ENCODE results near the gene STIP1. TPM values are rescaled to one million over a fixed set of nuclear protein-coding genes. Genes with fewer than 3 reads are reported as not detected.

STIP1 gene
- total RNA-seq, 1 donor from 2014 or later: 159 TPM

- ATAC-seq (ENCODE audit: low read depth) (peak; percentile 96), DNase-seq (peak; percentile 77)
- TF ChIP-seq, protein P1, sequence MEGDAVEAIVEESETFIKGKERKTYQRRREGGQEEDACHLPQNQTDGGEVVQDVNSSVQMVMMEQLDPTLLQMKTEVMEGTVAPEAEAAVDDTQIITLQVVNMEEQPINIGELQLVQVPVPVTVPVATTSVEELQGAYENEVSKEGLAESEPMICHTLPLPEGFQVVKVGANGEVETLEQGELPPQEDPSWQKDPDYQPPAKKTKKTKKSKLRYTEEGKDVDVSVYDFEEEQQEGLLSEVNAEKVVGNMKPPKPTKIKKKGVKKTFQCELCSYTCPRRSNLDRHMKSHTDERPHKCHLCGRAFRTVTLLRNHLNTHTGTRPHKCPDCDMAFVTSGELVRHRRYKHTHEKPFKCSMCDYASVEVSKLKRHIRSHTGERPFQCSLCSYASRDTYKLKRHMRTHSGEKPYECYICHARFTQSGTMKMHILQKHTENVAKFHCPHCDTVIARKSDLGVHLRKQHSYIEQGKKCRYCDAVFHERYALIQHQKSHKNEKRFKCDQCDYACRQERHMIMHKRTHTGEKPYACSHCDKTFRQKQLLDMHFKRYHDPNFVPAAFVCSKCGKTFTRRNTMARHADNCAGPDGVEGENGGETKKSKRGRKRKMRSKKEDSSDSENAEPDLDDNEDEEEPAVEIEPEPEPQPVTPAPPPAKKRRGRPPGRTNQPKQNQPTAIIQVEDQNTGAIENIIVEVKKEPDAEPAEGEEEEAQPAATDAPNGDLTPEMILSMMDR (IDR thresholded peaks at IDR 0.05): peak; percentile 97
- intact Hi-C loops (cut with micrococcal nuclease): loop anchor here (1.0 kb wide), 3 partner anchors 116 to 316 kb away; no protein-coding TSS in a partner anchor
- no peaks in the 10 kb centered on the region for H3K36me3 Mint-ChIP-seq (ENCODE audit: low read depth)
- no peaks in the 10 kb centered on the region for H3K9me3 Mint-ChIP-seq
- H3K27ac Mint-ChIP-seq: no peak overlapping the region
- peaks cover 3% of the 10 kb centered on the region for H3K4me1 Mint-ChIP-seq
- POLR2A ChIA-PET: no interaction called here
- no peak overlapping the region for H3K4me3 Mint-ChIP-seq
- peaks cover 7% of the 10 kb centered on the region for H3K27me3 Mint-ChIP-seq
- CTCF ChIA-PET: interaction anchor here (0.6 to 6.2 kb wide), 6 partner anchors 11 to 385 kb away, joined by 3 to 63 read pairs (median 4); partner anchors contain the start of gene MARK2
Observed at GRCh38 chr11:64152841-64153691, 32.9 kb upstream of the STIP1 start.

DNA sequence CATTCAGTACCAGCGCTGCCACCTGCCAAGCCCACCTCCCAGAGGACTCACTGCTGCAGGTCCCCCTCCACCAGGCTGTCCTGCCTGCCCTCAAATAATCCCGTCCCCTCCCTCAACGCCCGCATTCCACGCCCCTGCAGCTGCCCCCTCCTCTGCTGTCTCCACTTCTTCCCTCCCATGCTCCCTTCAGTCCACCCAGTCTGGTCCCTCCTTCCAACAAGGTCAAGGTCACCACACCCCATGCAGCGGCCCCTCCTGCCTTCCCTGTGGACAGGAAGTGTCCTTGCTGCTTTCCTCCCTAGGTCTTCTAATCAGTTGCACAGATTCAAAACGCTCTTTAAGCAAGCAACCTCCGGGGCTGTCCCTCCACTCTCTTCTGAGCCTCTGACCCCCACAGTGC, 32.2 kb upstream of the STIP1 start:
- Mint-ChIP-seq H3K27me3 (peaks cover 7% of the 10 kb centered on the region), H3K4me3 (no peak overlapping the region), H3K36me3 (ENCODE audit: low read depth) (no peaks in the 10 kb centered on the region), H3K9me3 (no peaks in the 10 kb centered on the region), H3K27ac (no peak overlapping the region), H3K4me1 (no peaks in the 10 kb centered on the region)
- POLR2A ChIA-PET: no interaction called here
- TF ChIP-seq, protein P1 (IDR thresholded peaks at IDR 0.05): no peak
- intact Hi-C loops (cut with micrococcal nuclease): loop anchor here (1.0 kb wide), 3 partner anchors 115 to 317 kb away; no protein-coding TSS in a partner anchor
- ATAC-seq (ENCODE audit: low read depth) (no peak), DNase-seq (no peak)
- CTCF ChIA-PET: interaction anchor here (4.7 kb wide), 1 partner anchor 153 kb away, joined by 33 read pairs; no protein-coding TSS in a partner anchor

GRCh38 chr11:64156235-64157011, 29.5 kb upstream of the STIP1 start:
- Mint-ChIP-seq H3K4me1 (no peaks in the 10 kb centered on the region), H3K9me3 (no peaks in the 10 kb centered on the region), H3K4me3 (no peak overlapping the region), H3K36me3 (ENCODE audit: low read depth) (no peaks in the 10 kb centered on the region), H3K27me3 (peaks cover 7% of the 10 kb centered on the region), H3K27ac (no peak overlapping the region)
- ATAC-seq (ENCODE audit: low read depth) (no peak), DNase-seq (no peak)
- POLR2A ChIA-PET: no interaction called here
- intact Hi-C loops (cut with micrococcal nuclease): no loop called here
- TF ChIP-seq, protein P1 (IDR thresholded peaks at IDR 0.05): no peak
- CTCF ChIA-PET: no interaction called here

DNA sequence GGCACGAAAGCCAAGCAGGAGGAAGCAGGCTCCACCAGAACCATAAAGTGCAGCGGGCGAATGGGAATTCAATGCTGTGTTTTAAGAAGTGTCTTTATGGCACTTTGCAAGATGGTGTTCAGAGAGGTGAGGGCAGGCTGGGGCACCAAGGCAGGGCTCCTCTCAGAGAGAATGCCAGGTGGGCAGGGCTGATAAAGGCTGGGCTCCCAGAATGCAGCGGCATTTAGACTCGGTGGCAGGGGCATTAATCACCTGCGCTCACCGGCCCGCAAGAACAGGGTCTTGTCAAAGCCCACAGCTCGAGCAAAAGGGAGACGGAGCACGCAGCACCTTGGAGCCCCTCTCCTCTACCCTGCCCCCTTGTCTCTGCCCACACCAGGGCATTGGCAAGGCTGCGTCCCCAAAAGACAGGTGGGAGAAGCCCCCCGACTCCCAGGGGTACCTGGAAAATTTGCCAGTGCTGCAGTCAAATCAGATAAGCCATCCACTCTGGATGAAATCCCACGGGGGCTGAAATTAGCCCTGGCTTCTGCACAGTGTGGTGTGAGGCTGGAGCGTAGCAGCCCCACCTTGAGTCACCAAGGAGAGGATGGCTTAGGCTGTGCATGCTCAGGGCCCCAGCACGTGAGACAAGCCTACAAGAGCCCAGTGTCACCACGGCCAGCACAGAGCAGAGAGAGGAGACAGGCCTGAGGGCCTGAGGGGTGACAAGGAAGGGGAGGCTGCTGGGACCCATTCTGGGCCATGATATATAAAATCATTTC, 28.2 kb upstream of the STIP1 start:
- Mint-ChIP-seq H3K27me3 (peaks cover 7% of the 10 kb centered on the region), H3K4me3 (no peak overlapping the region), H3K27ac (no peak overlapping the region), H3K9me3 (no peaks in the 10 kb centered on the region), H3K36me3 (ENCODE audit: low read depth) (no peaks in the 10 kb centered on the region), H3K4me1 (no peaks in the 10 kb centered on the region)
- CTCF ChIA-PET: interaction anchor here (0.9 kb wide), 1 partner anchor 322 kb away, joined by 3 read pairs; no protein-coding TSS in a partner anchor
- no peak for DNase-seq
- ATAC-seq (ENCODE audit: low read depth): no peak
- TF ChIP-seq, protein P1 (IDR thresholded peaks at IDR 0.05): no peak
- intact Hi-C loops (cut with micrococcal nuclease): no loop called here
- POLR2A ChIA-PET: no interaction called here
